Fibroblast of lung (primary cell): ENCODE measurements around the gene NMNAT3.

Experiments
- CTCF ChIP-seq, 2 donors: IDR thresholded peaks in 1 of 2; conservative IDR thresholded peaks in 1 of 2; 1 replicate in 1 of 2; 2 replicates in 1 of 2; pipeline ENCODE4 v1.5.1; 2011 to 2012; ENCODE audit warnings: low read length in 2 of 2, control low read depth in 1 of 2, inconsistent platforms in 1 of 2, low read depth in 1 of 2, mild to moderate bottlenecking in 1 of 2
- EZH2 ChIP-seq: IDR thresholded peaks from 2 replicates; pipeline ENCODE4 v1.5.1; 2012; ENCODE audit warnings: low read length, control low read depth, mild to moderate bottlenecking; ENCODE audit errors: missing control alignments

- TF ChIP-seq CTCF (conservative IDR thresholded peaks at IDR 0.05 in 1 of 2, IDR thresholded peaks at IDR 0.05 in 1 of 2; ENCODE audit: low read depth in 1 of 2, low read length in 2 of 2): no peak
- no peak for TF ChIP-seq EZH2
Observed at GRCh38 chr3:139555249-139555648, 122.5 kb downstream of the NMNAT3 start.
